GM19025 (cell line): ENCODE measurements around the gene C10orf67.
A peak's percentile ranks its signal among the peaks of the same experiment; 100 is the strongest.
"Not testable (repeated sequence)": the region's sequence is repeated elsewhere in the genome, so short reads cannot be mapped to it uniquely, and the experiment has no call there.

ENCODE experiments used
- ATAC-seq: cut with Tn5 transposase; IDR thresholded peaks from one replicate; pipeline ENCODE4 v1.9.1; 2021; ENCODE audit warnings: mild to moderate bottlenecking, low read depth, moderate library complexity; ENCODE audit not compliant: unreplicated experiment

Gene C10orf67

DNA sequence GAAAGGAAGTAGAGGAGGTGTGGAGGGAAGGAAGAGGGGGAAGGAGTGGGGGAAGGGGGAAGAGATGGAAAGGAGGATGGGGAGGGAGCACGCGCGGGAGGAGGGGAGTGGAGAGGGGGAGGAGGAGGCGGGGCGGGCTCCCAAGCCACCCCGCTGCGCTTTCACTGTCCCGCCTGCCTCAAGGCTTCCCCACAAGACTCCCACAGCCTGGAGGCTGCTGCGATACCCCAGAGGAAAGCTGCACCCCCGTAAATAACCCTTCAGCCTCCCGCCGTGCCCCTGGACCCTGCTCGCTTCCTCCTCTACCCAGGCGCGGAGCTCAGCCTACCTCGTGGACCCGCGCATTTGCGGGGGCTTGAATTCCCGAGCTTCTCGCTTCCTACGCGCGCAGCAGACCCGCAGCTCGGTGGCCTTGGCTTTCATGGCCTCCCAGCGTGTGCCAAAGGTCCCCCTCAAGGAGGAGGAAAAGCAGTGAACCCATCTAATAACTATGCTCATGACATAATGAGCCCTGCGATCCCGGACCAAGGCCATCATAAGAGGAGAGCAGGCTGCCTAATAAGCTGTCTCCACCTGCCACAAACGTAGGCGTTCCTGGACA lies at the start of gene C10orf67:
Gene C10orf67, minus strand, starts transcription at position 557 of the 601 bp plus-strand sequence. Its CDS starts 23 bp downstream, at position 534.
- no peak for ATAC-seq

DNA sequence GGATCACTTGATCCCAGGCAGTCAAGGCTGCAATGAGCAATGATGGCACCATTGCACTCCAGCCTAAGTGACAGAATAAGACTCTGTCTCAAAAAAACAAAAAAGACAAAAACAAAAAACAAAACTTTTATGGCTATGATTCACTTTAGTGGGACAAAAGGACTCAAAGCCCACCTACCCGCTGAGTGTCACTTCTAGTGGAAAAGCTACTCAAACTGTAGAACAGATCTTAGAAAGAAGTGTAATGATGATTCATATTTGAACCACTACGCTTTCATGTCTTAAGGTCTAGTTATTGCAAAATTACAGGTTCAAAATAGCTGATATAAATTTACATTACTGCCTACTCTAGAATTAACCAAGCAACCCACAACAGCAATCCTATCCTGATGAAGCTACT lies 47.2 kb upstream of the C10orf67 start:
- ATAC-seq: no peak

DNA sequence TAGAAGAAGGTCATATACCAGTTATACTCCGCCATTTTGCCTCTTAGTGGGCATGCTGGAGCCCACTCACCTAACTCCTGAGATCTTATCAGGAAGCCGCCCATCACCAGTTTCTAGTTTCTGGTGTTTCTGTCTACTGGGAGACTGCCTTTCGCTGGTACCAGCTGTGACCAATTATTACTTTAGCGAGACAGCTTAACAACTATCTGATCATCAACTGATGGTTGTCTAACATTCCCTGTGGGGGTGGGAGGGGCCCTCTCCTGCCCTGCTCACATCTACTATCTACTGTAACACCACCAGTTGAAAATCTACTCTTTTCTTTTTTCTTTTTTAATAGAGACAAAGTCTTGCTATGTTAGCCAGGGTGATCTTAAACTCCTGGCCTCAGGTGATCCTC lies 46.2 kb upstream of the C10orf67 start:
- no peak for ATAC-seq

DNA sequence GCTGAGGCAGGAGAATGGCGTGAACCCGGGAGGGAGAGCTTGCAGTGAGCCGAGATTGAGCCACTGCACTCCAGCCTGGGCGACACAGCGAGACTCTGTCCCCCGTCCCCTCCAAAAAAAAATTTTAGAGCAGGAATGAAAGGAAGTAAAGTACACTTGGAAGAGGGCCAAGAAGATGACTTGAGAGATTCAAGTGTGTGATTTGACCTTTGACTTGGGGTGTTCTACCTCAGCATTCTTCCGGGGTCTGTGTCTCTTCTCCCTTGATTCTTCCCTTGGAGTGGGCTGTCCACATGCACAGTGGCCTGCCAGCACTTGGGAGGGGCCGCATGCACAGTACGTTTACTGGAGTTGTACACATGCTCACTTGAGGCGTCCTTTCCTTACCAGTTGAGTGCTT lies 45.8 kb upstream of the C10orf67 start:
- not testable (repeated sequence) for ATAC-seq

DNA sequence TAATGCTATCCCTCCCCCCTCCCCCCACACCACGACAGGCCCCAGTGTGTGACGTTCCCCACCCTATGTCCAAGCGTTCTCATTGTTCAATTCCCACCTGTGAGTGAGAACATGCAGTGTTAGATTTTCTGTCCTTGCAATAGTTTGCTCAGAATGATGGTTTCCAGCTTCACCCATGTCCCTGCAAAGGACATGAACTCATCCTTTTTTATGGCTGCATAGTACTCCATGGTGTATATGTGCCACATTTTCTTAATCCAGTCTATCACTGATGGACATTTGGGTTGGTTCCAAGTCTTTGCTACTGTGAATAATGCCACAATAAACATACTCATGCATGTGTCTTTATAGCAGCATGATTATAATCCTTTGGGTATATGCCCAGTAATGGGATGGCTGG lies 42.9 kb upstream of the C10orf67 start:
- ATAC-seq: not testable (repeated sequence)

DNA sequence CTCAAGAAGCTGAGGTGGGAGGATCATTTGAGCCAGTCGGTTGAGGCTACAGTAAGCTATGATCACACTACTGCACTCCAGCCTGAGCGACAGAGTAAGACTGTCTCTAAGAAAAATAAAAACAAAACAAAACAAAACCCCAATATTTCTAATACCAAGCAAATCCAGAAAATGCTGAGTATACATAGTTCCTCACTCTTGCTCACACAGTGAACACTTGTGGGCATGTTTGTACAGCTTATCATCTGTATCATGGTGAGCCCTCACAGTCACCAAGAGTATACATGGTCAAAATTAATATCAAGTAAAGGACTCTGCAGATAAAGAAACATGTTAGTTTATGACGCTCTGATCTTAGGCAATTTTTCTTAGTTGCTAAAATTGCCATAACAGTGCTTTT lies 41.5 kb upstream of the C10orf67 start:
- no peak for ATAC-seq

DNA sequence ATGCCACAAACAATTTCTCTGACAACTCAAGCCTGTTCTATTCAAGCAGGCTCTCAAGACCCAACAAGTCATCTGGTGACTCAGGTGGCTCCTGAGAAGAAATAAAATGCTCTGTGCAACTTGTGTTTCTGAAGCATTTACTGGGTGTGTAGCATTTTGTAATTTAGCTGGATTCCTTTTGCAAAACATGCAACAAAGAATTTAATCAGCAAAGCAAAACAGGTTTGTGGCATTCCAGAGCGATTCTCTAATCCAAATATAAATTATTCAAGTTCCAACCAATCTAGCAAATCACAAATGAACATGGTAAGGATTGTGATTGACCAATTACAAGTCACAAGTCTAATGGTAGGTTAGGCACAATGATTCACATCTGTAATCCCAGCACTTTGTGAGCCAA lies 39.8 kb upstream of the C10orf67 start:
- ATAC-seq: no peak

DNA sequence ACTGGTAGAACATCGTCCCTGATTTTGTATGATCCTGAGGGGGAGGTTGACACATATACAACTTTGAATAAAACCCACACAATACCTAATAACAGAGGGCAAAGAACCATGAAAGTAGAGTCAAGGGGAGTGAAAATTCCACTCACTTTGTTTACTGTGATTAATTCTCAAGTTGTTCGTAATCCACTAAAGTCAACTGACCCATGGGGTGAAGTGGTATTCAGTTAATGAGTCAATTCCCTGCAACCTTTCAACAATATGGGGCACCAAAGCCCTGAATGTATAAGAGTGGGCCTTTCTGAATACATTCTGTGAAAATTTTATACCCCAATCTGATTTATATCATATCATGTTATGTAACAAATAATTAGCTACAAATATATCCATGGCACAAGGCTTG lies 39.0 kb upstream of the C10orf67 start:
- ATAC-seq: no peak

DNA sequence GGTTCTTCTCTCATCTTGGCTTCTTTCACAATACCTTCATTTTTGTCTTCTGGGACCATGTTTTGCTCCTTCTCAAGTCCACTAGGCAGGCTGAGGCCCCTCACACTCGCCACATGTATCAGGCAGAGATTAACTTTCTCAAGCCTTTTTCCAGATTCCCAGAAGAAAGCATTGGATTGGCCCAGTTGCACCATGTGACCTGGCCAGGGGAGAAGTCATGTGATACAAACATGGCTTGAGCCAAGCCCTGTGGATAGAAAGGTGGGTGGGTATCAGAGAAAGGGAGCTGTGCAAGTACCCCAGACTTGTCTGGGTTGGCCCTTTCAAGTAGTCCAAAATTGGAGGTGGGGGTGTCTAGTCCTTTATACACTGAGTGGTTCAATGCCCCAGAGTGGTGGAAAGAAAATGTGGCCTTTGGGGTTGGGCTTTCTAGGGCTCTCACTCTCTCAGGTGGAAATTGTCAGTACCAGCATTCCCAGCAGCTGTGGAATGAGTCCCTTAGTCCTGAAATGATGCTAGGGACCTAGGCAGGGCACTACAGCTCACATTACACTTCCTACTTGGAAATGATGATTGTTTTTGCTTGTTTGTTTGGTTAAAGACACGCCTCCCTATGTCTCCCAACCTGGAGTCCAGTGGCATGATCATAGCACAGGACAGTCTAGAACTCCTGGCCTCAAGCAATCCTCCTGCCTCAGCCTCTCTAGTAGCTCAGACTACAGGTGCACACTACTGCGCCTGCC lies 36.9 kb upstream of the C10orf67 start:
- no peak for ATAC-seq

DNA sequence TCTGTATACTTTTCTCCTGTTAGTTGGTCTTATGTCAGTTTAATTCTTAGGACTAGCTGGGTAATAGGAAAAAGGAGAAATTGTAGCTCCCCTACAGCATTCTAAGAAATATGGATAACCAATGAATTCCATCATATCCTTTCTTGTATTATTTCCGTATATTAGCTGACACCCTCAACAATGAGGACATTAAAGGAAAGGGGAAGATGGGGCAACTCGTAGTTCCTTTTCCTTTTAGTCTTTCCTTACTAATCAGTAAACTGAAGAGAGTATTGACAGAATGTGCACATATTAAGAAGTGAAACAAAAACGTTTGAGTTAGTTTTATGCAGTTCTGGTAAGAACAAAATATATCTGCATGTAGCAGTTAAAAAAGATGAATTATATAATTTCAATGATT lies 35.1 kb upstream of the C10orf67 start:
- no peak for ATAC-seq

DNA sequence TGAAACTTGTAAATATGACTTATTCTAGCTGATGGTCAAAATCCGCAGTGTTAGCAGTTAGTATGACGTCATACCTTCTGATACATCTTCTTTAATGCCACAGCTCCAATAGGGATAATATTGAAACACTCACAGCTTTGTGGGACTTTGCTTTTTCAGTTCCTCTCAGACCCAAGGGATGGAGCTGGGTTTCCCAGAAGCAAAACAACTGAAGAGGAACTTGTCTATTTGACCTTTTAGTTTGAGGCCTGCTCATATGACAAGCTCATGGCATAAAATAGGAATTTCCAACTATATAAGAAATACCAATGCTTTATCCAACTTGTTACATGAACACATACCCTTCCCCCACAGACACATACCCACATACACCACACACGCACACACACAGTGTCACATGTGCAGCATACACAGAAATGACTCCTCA lies 31.6 kb upstream of the C10orf67 start:
- no peak for ATAC-seq

DNA sequence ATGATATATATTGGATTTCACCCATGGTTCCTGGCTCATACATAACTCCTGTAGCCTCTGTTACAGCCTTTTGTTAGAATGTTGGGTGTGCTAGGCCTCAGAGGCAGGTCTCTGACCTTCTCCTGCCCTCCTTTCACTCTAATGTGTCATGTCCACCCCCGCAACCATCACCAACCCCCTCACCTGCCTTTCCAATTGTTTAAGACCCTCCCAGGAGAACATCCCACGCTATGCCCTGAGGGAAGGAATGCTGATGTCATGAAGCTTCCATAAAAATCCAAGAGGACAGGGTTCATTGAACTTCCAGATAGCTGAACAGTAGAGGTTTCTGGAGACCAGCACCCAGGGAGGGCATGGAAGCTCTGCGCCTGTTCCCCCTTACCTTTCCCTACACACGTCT lies 30.8 kb upstream of the C10orf67 start:
- ATAC-seq: no peak

DNA sequence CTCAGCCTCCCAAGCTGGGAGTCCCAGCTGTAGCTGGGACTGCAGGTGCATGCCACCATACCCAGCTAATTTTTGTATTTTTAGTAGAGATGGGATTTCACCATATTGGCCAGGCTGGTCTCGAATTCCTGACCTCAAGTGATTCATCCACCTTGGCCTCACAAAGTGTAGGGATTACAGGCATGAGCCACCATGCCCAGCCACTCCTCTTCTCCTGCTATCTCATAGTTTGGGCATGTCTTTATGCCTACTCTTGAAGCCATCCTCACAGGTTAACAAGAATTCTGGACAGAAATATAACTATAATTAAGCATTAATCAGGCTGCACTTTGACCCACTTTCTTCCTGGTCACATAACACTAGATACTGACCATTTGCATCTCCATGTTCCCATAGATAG lies 28.6 kb upstream of the C10orf67 start:
- ATAC-seq: no peak

DNA sequence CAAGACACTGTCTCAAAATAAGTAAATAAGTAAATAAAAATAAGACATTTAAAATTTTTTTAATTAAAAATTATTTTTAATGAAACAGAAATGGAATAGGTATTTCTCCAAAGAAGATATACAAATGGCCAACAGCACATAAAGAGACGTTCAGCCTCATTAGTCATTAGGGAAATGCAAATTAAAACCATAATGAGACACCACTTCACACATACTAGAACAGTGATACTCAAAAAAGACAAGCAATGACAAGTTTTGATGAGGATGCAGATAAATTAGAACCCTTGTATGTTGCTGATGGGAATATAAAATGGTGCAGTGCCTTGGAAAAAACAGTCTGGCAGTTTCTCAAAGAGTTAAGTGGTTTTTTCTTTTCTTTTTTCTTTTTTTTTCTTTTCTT lies 26.5 kb upstream of the C10orf67 start:
- ATAC-seq: no peak

DNA sequence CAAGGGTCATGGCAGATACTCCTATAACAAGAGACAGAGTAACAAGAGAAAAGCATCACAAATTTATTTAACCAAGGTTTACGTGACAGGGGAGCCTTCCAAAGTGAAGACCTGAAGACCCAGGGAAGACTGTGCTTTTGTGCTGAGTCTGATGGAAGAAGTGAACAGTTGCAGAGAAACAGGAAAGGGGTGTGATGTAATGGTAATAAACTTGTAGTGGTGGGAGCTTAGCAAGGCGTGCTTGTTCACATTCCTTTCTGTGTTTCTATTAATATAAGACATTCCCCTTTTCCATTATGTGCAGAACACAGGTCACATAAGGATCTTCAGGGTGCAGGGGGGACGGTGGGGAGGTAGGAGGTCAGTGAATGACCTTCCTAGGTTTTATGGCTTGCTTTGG lies 25.5 kb upstream of the C10orf67 start:
- ATAC-seq: no peak

DNA sequence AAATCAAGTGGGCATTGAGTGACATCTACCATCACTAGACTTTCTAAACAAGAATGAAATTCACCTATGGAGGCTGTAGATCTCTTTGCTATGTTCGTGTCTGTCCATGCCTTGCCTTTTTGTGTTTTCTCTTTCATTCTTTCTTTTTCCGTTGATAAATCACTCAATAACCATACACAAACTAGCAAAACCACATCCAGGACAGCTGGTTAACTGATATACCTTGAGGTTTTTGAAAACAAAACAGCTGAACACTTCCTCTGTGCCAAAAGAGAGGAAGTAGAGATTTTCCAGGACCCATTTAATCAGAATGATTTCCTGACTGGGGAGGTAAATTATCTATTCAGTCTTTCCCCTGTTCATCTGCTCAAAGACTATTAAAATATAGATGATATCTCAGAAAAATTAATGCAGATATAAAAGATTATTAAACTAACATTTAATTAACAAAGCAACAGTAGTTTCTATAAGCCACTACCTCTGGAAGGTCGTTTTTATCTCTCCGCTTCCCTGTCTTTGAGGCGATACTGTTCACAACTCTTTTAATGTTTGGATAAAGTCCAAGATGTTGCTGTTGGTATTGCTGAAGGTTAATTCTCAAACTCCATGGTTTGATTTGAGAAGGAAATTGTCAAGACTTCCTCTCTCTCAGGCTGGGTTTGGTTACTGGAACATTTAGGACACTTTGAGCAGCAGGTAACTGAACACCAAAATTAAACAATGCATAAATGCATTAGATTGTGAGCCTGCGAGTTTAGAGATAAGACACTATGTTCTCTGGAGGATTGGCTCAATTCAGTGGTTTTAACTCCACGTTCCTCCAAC lies 24.4 kb upstream of the C10orf67 start:
- peak; percentile 58 for ATAC-seq

DNA sequence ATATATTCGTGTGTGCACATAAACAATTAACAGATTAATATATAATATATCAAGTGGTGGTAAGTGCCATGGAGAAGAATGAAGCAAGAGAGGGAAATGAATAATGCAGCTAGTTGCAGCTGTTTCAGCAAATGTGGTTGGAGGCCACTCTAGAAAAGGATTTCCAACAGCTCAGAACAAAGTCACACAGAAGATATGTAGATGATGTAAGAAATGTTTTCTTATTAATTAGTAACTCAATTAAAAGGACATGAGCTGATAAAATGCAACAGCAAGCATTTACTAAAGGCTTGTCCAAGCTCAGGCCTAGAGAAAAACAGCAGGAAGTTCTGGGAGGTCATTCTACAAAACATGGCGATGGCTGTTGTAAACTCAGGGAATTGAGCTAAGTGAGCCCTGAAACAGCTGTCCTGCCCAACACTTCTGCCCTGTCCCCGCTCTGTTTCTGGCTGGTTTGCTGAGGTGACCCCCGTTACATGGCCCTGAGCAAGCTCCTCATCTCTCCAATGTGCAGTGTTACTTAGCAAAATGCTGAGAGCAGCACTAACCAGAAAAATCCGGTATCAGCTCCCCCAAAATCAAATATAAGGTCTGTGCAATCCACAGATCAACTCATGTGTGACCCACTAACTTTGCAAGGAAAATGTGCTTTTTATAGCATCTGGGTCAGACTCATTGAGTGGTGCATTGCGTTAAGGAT lies 23.4 kb upstream of the C10orf67 start:
- no peak for ATAC-seq

DNA sequence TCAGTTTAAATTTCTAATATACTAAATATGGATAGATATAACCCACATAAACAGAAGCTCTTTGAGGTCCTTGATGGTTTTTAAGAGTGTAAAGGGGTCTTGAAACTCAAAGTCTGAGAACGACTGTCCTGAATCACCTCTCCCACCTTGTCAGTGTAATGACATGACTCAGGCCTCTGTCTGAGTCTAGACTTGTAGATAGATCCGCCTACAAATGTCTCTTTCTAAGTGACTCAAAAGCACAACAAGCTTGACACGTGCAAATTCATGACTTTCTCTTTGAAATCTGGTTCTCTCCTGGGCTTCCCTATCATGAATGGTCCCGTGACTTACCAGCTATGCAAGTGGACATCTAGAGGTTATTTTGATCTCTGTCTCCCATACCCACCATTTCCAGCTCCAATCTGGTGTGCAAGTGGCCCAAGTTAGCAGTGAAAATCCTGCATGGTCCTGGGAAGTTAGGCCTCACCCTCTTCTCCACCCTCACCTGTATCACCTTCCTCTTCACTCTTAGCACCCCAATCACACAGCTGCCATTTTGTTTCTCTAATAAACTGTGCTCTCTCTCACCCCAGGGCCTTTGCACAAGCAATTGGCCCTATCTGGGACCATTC lies 20.9 kb upstream of the C10orf67 start:
- ATAC-seq: peak; percentile 16

DNA sequence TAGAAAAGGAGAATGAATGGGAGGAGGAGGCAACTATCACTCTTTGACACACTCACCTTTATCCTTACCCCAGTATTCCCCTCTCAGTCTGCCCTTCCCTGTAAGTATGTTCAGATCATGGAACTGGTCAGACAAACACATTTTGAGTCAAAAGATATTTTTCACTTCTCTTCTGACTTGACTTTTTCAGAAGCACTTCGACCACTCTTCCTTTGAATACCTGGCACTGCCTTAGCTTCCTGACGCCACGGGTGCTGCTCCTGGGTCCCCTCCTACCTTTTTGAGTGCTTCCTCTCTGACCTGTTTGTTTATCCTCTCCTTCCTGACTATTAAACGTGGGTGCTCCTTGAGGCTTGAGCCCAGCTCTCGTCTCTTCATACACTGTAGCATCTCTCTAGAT lies 19.8 kb upstream of the C10orf67 start:
- no peak for ATAC-seq

DNA sequence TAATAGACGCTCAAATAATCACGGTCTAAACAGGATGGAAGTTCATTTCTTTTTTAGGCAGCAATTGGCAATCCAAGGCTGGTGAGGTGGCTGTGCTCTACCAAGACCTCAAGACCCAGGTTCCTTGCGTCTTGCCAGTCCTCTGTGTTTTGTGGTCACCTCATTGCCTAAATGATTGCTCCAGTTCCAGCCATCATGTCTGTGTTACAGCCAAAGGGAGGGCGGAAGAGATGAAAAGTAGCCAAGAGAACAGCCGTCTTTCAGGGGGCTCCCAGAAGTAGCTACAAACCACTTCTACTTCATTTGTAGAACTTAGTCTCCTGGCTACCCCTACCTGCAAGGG lies 19.2 kb upstream of the C10orf67 start:
- no peak for ATAC-seq
